Peyer's patch (tissue), 4 donors: ENCODE measurements around the gene TECPR2.

Experiments
- CTCF ChIP-seq, 6 experiments: fragments of 450-650 bp in 4 of 6; fragments of 200-600 bp in 2 of 6; sonication (generic) in 1 of 6; IDR thresholded peaks; one replicate each; pipeline ENCODE4 v1.5.1; 2017 to 2019; ENCODE audit warnings: antibody characterized with exemption in 6 of 6, mild to moderate bottlenecking in 3 of 6, moderate library complexity in 1 of 6
- POLR2A ChIP-seq, 2 donors: fragments of 450-650 bp; IDR thresholded peaks; one replicate each; pipeline ENCODE4 v1.5.1; 2017; ENCODE audit warnings: antibody characterized with exemption in 2 of 2, mild to moderate bottlenecking in 2 of 2, moderate library complexity in 2 of 2

- no peak for TF ChIP-seq CTCF (IDR thresholded peaks at IDR 0.05)
- TF ChIP-seq POLR2A (IDR thresholded peaks at IDR 0.05): no peak
Measured at GRCh38 chr14:102424923-102425322, 62.2 kb downstream of the TECPR2 start.
